ENCODE results near the gene ATM.

- TF ChIP-seq EZH2 (IDR thresholded peaks at IDR 0.05; ENCODE audit: borderline replicate concordance): no peak
- TF ChIP-seq, protein P1, sequence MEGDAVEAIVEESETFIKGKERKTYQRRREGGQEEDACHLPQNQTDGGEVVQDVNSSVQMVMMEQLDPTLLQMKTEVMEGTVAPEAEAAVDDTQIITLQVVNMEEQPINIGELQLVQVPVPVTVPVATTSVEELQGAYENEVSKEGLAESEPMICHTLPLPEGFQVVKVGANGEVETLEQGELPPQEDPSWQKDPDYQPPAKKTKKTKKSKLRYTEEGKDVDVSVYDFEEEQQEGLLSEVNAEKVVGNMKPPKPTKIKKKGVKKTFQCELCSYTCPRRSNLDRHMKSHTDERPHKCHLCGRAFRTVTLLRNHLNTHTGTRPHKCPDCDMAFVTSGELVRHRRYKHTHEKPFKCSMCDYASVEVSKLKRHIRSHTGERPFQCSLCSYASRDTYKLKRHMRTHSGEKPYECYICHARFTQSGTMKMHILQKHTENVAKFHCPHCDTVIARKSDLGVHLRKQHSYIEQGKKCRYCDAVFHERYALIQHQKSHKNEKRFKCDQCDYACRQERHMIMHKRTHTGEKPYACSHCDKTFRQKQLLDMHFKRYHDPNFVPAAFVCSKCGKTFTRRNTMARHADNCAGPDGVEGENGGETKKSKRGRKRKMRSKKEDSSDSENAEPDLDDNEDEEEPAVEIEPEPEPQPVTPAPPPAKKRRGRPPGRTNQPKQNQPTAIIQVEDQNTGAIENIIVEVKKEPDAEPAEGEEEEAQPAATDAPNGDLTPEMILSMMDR (IDR thresholded peaks at IDR 0.05; ENCODE audit: poor library complexity): no peak
- no peak for TF ChIP-seq EZH2phosphoT487 (IDR thresholded peaks at IDR 0.05; ENCODE audit: low read depth, severe bottlenecking, unreplicated experiment)
Observed at GRCh38 chr11:108221371-108221770, 1.5 kb upstream of the ATM start.

All from hepatocyte (in vitro differentiated cells).